ENCODE results near the gene PTGR3.
A peak's percentile ranks its signal among the peaks of the same experiment; 100 is the strongest.

The PTGR3 gene

DNA sequence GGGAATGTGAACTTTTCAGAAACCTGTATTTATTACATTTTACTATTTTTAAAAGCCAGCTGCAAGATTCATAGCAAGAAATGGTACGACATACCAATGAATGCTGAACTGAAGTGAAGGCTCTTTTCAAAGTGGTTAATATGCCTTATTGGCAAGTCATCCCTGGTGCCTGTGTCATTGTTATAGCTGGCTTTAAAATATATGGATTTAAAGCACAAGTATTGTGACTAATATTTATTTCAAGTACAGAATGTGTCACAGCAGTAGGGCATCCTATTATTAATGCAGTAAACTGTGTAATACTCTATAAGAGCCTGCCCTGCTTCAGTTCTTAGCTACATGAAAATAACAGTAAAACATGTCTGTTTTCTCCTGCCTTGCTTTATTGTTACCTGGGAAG lies 12.5 kb upstream of the PTGR3 start:
- DNase-seq (ENCODE audit: low spot score) = no peak
- no peak overlapping the region for H3K27ac ChIP-seq
- TF ChIP-seq CTCF (IDR thresholded peaks at IDR 0.05) = no peak
- no peak overlapping the region for H3K4me3 ChIP-seq

DNA sequence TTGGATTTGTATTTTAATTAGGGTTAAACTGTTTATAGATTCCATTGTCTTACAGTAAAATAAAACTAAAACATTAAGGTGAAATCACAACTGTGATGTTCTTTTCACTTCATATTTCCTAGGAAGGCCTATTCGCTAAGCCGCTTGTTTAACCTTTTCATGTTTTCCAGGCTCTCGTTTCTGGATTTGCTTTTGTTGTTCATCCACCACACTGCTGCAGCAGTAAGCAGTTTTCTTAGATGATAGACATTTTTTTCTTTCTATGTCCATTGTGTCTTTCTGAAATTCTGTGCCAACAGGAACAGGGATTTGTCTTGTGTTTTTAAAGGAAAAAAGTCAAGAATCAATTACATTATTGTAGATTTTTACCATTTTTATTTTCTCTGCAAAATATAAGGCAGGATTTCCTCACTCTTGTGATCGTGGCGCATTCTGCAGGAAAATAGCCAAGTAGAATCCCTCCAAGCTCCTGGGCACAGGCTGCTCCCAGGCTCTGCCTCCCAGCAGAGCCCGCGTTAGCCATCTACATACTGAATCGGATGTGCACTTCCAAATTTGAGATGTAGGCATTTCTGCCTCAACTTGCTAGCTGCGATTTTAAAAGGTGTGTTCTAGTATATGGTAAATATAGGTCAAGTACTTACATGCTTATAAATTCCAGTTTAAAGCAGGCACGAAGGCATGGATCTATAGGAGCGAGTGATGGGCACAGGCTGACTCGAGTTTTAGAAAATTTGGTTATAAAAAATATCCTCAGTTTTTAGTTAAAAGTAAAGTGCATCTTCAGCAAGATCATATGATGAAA lies 11.8 kb upstream of the PTGR3 start:
- no peak overlapping the region for H3K4me3 ChIP-seq
- no peak for DNase-seq (ENCODE audit: low spot score)
- no peak overlapping the region for H3K27ac ChIP-seq
- no peak for TF ChIP-seq CTCF (IDR thresholded peaks at IDR 0.05)

DNA sequence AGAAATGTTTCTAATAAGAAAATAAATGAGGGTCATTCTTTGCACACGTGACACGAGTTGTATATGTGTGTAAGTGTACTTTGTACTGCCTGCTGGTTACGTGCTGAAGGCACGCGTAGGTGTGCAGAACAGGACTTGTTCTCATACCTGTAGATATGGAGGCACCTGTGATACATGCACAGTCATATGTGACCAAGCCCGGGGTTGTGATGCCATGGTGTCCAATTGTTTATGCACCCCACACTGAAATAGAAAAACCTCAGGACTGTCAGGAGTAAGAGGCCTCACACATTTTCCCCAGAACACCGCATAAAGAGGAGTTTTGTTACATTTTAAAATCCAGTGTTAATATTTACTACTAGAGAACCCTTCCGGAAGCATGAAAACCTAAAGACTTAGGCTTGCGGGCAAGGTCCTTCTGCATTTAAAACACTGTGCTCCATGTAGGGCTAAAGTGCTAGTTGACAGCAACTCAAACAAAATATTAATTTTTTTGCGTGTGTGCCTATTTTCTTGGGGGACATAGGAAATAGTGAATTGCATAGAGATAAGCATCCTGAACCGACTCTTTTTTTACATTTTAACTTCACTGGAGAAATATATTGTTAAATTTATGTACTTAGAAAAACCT lies 10.9 kb upstream of the PTGR3 start:
- no peak overlapping the region for H3K27ac ChIP-seq
- no peak overlapping the region for H3K4me3 ChIP-seq
- no peak for TF ChIP-seq CTCF (IDR thresholded peaks at IDR 0.05)
- DNase-seq (ENCODE audit: low spot score) = no peak

- Histone ChIP-seq H3K4me3 (no peak overlapping the region), H3K27ac (no peak overlapping the region)
- no peak for DNase-seq (ENCODE audit: low spot score)
- TF ChIP-seq CTCF (IDR thresholded peaks at IDR 0.05) = no peak
Observed at GRCh38 chr18:75218065-75218923, 9.4 kb upstream of the PTGR3 start.

DNA sequence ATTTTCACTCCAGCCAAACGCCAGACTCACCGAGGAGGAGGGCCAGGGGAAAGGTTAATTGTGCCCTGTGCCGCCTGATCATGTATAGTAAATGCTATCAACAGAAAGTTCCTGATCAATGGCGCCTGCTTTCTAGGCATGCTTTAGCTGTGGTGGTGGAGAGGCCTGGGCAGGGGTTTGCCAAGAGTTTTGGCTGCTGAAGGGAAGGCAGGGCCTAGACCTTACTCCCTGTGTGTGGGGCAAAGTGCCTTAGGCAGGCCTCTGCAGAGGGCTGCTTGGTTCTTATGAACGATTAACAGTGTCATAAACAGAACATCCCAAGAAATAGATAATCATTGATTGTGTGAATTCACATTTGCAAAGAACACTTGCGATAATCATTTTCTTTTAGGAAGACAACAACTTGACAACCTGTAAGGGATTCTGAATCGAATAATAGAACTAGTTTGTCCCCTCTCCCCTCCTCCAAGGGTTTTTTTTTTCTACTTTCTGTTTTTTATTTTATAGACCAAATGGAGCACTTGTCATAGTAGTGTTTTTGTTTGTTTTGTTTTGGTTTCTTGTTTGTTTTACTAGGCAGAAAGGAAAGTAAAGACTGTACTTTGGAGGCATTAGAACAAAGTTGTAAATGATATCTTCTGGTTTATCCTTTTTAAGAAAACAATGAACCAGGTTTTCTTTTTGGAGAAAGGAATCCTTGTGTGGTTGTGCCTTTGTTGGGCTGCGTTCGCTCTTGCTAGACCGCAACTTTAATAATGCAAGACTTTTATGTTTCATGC lies 8.2 kb upstream of the PTGR3 start:
- peak overlapping the region in 1 of 2 donors; percentile 23 for H3K27ac ChIP-seq

More for the DNA sequence above, 8.2 kb upstream of the PTGR3 start:
- TF ChIP-seq CTCF (IDR thresholded peaks at IDR 0.05) = no peak
- no peak for DNase-seq (ENCODE audit: low spot score)
- no peak overlapping the region for H3K4me3 ChIP-seq
